ENCODE results near the gene CCDC195.

GRCh38 chr2:224716921-224717320 is 756 bp upstream of the CCDC195 start:
- TF ChIP-seq CTCF (optimal IDR thresholded peaks at IDR 0.05 in 1 of 3, IDR thresholded peaks at IDR 0.05 in 1 of 3, conservative IDR thresholded peaks at IDR 0.05 in 1 of 3; ENCODE audit: extremely low read depth in 1 of 3, insufficient read depth in 2 of 3, low read length in 3 of 3) = no peak
- TF ChIP-seq EZH2 (IDR thresholded peaks at IDR 0.05; ENCODE audit: low read length) = no peak
